GM23248 (cell line): Measurements from ENCODE around the gene SETBP1. TPM values are rescaled to one million over a fixed set of nuclear protein-coding genes. Genes with fewer than 3 reads are reported as not detected.
A peak's percentile ranks its signal among the peaks of the same experiment; 100 is the strongest.

Experiments used
- DNase-seq: peaks from one replicate; pipeline ENCODE4 v3.0.0-alpha.2; 2015
- H2AFZ ChIP-seq: fragments of 200-600 bp; sonication (generic); 2 replicates; pipeline ENCODE4 v1.6.1; 2016; ENCODE audit warnings: antibody characterized with exemption
- H3F3A ChIP-seq: fragments of 200-600 bp; sonication (generic); 2 replicates; pipeline ENCODE4 v1.6.1; 2016; ENCODE audit warnings: mild to moderate bottlenecking, antibody characterized with exemption, mixed run types; ENCODE audit not compliant: insufficient read depth
- H3K27ac ChIP-seq: fragments of 200-600 bp; sonication (generic); 2 replicates; pipeline ENCODE4 v1.5.1; 2016; ENCODE audit warnings: mild to moderate bottlenecking
- H3K27me3 ChIP-seq: fragments of 200-600 bp; sonication (generic); replicated peaks from 2 replicates; pipeline ENCODE4 v1.6.1; 2016; ENCODE audit warnings: mild to moderate bottlenecking; ENCODE audit not compliant: insufficient read depth
- H3K36me3 ChIP-seq: fragments of 200-600 bp; sonication (generic); 2 replicates; pipeline ENCODE4 v1.6.1; 2016; ENCODE audit warnings: low read depth, mild to moderate bottlenecking
- H3K4me1 ChIP-seq: fragments of 200-600 bp; sonication (generic); 2 replicates; pipeline ENCODE4 v1.6.1; 2016; ENCODE audit warnings: mild to moderate bottlenecking; ENCODE audit not compliant: insufficient read depth
- H3K4me2 ChIP-seq: fragments of 200-600 bp; sonication (generic); one replicate; pipeline ENCODE4 v1.6.1; 2016; ENCODE audit warnings: mild to moderate bottlenecking; ENCODE audit not compliant: unreplicated experiment
- H3K4me3 ChIP-seq: fragments of 200-600 bp; sonication (generic); 2 replicates; pipeline ENCODE4 v1.5.1; 2016; ENCODE audit warnings: mild to moderate bottlenecking
- H3K79me2 ChIP-seq: fragments of 200-600 bp; sonication (generic); 2 replicates; pipeline ENCODE4 v1.6.1; 2016; ENCODE audit warnings: mild to moderate bottlenecking; ENCODE audit not compliant: insufficient read depth
- H3K9ac ChIP-seq: fragments of 200-600 bp; sonication (generic); 2 replicates; pipeline ENCODE4 v1.6.1; 2016; ENCODE audit warnings: mild to moderate bottlenecking
- H3K9me2 ChIP-seq: fragments of 200-600 bp; sonication (generic); 2 replicates; pipeline ENCODE4 v1.6.1; 2016; ENCODE audit warnings: mixed run types, mild to moderate bottlenecking, moderate library complexity; ENCODE audit not compliant: insufficient read depth
- H3K9me3 ChIP-seq: fragments of 200-600 bp; sonication (generic); one replicate; pipeline ENCODE4 v1.6.1; 2017; ENCODE audit warnings: low read depth
- H4K20me1 ChIP-seq: fragments of 200-600 bp; sonication (generic); 2 replicates; pipeline ENCODE4 v1.6.0; 2016; ENCODE audit not compliant: insufficient read depth
- EZH2 ChIP-seq: fragments of 200-600 bp; sonication (generic); IDR thresholded peaks from 2 replicates; pipeline ENCODE4 v1.6.1; 2018; ENCODE audit warnings: antibody characterized with exemption, mild to moderate bottlenecking; ENCODE audit not compliant: insufficient read depth, poor library complexity, severe bottlenecking
- EZH2phosphoT487 ChIP-seq: fragments of 200-600 bp; sonication (generic); IDR thresholded peaks from 2 replicates; pipeline ENCODE4 v1.6.1; 2018; ENCODE audit warnings: antibody characterized with exemption, moderate library complexity, mild to moderate bottlenecking, low read depth; ENCODE audit not compliant: insufficient read depth
- WGBS, 2 experiments: methylation state at CpG; one replicate each; pipeline ENCODE4 v1.1.6; 2015 to 2017; ENCODE audit warnings: low lambda C conversion rate in 2 of 2, low coverage in 1 of 2; ENCODE audit errors: missing lambda C conversion rate in 2 of 2; 5-methylcytosine and 5-hydroxymethylcytosine counted together
- in situ Hi-C: fragments of 300-500 bp; cut with MboI; formaldehyde crosslinking; loops from 2 replicates; pipeline ENCODE4 v1.15.0; 2020
- polyA plus RNA-seq: library from polyadenylated mRNA; unstranded; fragments of >200 nt; fragmentation: Nextera tagmentation; extraction: Ambion mirVana; gene quantifications from 2 replicates; pipeline ENCODE4 v1.2.1, GENCODE V29; 2016
- total RNA-seq: library from RNA; depleted of rRNA; stranded (reverse); fragments of >200 nt; shearing (Covaris generic); gene quantifications from 2 replicates; pipeline ENCODE4 v1.2.3, GENCODE V29; 2014

SETBP1 gene
- total and polyA plus RNA-seq, 2 experiments from 2014 or later, result 1.3 to 4.1 TPM

DNA sequence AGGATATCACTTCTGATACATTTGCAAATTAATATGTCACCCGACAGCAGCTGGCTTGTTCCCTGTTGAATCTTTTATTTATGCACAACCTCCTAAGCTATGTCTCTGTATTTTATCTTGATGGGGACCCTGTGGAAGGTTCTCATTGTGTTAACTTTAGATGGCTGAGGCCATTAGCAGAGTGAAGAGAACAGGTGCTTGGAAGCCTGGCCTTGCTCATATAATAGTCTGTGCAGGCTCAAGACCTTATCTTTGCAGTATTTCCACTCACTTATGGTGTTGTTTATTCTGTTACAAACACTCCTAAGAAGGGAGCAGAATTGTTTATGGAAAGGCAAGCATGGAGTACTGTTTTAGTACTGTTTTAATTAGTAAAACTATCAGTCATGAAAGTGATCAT, 107.6 kb downstream of the SETBP1 start:
- 94 to 100% methylated on average over 1 of the region's 1 CpG for WGBS, 2 experiments
- in situ Hi-C loops, result no loop called here

DNA sequence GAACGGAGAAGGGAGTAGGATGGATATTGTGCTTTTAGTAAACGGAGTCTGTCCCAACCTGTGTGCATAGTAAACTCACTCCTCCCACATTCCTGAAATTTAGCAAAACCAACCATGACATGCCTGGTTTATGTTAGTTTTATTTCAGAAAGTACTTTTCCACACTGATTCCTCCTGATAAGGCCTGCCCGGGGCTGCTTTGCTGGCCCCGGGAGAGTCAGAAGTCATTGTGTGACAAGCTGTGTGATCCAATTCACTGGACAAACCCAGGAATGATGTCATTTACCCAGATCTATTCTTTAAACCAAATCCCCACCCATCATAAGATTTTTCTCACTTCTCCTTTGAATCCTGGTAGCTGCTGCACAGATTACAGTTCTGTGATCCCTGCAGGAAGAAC, 109.0 kb downstream of the SETBP1 start:
- no peak for TF ChIP-seq EZH2phosphoT487
- no peak for TF ChIP-seq EZH2
- Histone ChIP-seq H4K20me1 (no peaks in the 10 kb centered on the region), H3K79me2 (no peaks in the 10 kb centered on the region), H3F3A (no peaks in the 10 kb centered on the region), H2AFZ (0 out of 2 replicates have a peak overlapping the region, but pooled peaks have one; percentile 29), H3K4me1 (peaks cover 21% of the 10 kb centered on the region), H3K36me3 (no peaks in the 10 kb centered on the region), H3K27ac (no peak overlapping the region), H3K27me3 (no peaks in the 10 kb centered on the region), H3K9ac (no peak overlapping the region; the same call in 1 of the 2 replicates), H3K9me3 (no peaks in the 10 kb centered on the region), H3K4me3 (no peak overlapping the region), H3K9me2 (no peaks in the 10 kb centered on the region), H3K4me2 (peak overlapping the region; percentile 54)
- peak; percentile 56 for DNase-seq
- in situ Hi-C loops, result no loop called here
- 28 to 32% methylated on average over 4 of the region's 4 CpGs for WGBS, 2 experiments

More for the DNA sequence above, 107.6 kb downstream of the SETBP1 start:
- H3K27ac ChIP-seq, result no peak overlapping the region
- H3K4me3 ChIP-seq, result no peak overlapping the region
- no peaks in the 10 kb centered on the region for H3K79me2 ChIP-seq
- H3K4me1 ChIP-seq, result peaks cover 21% of the 10 kb centered on the region
- H3K9ac ChIP-seq, result no peak overlapping the region
- no peaks in the 10 kb centered on the region for H3F3A ChIP-seq
- no peak for DNase-seq
- no peaks in the 10 kb centered on the region for H3K36me3 ChIP-seq
- H3K27me3 ChIP-seq, result no peaks in the 10 kb centered on the region
- H3K4me2 ChIP-seq, result no peak overlapping the region
- H3K9me2 ChIP-seq, result no peaks in the 10 kb centered on the region
- no peaks in the 10 kb centered on the region for H3K9me3 ChIP-seq
- no peak for TF ChIP-seq EZH2phosphoT487
- TF ChIP-seq EZH2, result no peak
- no peaks in the 10 kb centered on the region for H4K20me1 ChIP-seq
- H2AFZ ChIP-seq, result no peak overlapping the region

DNA sequence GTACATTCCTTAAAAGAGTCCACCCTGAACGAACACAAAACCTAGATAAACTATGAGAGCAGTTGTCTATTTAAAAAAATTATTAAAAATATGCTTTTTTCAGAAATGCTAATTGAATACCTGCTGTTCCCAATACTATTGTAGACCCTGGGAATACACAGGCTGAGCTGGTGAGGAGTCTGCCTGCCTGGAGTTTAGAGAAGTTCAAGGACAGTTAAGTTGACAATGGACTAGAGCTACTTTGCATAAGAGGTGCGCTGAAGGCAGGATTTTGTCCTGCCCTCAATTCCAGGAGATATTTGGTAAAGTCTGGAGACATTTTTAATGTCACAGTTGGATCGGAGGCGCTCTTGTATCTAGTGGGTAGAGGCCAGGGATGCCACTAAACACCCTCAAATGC, 110.2 kb downstream of the SETBP1 start:
- H3K9me3 ChIP-seq, result no peaks in the 10 kb centered on the region
- no peak overlapping the region for H3K9ac ChIP-seq
- no peak overlapping the region for H3K4me2 ChIP-seq
- H2AFZ ChIP-seq, result no peak overlapping the region
- peaks cover 21% of the 10 kb centered on the region for H3K4me1 ChIP-seq
- WGBS, 2 experiments, result 95 to 96% methylated on average over 4 of the region's 4 CpGs
- TF ChIP-seq EZH2 (no peak), EZH2phosphoT487 (no peak)
- DNase-seq, result no peak
- H3K9me2 ChIP-seq, result no peaks in the 10 kb centered on the region
- H3K36me3 ChIP-seq, result no peaks in the 10 kb centered on the region
- no peaks in the 10 kb centered on the region for H3K79me2 ChIP-seq
- no peak overlapping the region for H3K27ac ChIP-seq
- H3K27me3 ChIP-seq, result no peaks in the 10 kb centered on the region
- H3F3A ChIP-seq, result no peaks in the 10 kb centered on the region
- in situ Hi-C loops, result no loop called here
- no peak overlapping the region for H3K4me3 ChIP-seq
- no peaks in the 10 kb centered on the region for H4K20me1 ChIP-seq

DNA sequence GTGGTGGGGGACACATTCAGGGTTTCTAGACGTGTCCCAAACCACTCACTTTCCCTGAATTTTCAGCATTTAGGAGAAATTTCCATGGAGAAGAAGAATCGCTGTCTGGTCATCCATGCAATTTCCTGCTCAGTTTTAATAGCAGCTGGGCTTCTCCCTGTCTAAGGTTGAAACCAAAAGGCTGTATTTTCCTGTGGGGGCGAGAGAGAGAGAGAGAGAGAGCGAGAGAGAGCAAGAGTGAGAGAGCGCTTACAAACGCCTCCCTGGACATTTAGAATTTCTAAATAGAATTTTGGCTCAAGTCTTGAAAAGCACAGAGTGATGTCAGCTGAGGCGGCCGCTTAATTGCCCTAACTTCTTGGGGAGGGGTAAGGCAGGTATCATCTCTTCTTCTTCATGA, 110.8 kb downstream of the SETBP1 start:
- 94 to 96% methylated on average over 8 of the region's 8 CpGs for whole genome bisulfite sequencing, 2 experiments
- Histone ChIP-seq H3K9ac (no peak overlapping the region), H3F3A (no peaks in the 10 kb centered on the region), H2AFZ (no peak overlapping the region), H3K27ac (no peak overlapping the region), H3K9me2 (no peaks in the 10 kb centered on the region), H3K27me3 (no peaks in the 10 kb centered on the region), H3K79me2 (no peaks in the 10 kb centered on the region), H4K20me1 (no peaks in the 10 kb centered on the region), H3K4me3 (no peak overlapping the region), H3K9me3 (no peaks in the 10 kb centered on the region), H3K36me3 (no peaks in the 10 kb centered on the region), H3K4me1 (peaks cover 21% of the 10 kb centered on the region), H3K4me2 (no peak overlapping the region)
- TF ChIP-seq EZH2phosphoT487 (no peak), EZH2 (no peak)
- DNase-seq, result no peak
- in situ Hi-C loops, result no loop called here
